HUES64 (cell line): Measurements from ENCODE around the gene TRIM71.
"Not testable (repeated sequence)": the region's sequence is repeated elsewhere in the genome, so short reads cannot be mapped to it uniquely, and the experiment has no call there.

Source experiments
- H3K27ac ChIP-seq: 2 replicates; pipeline ENCODE4 v1.7.0; 2013; ENCODE audit warnings: low read depth, low read length, inconsistent platforms
- H3K27me3 ChIP-seq: 2 replicates; pipeline ENCODE4 v1.6.1; 2013; ENCODE audit warnings: mild to moderate bottlenecking, low read length; ENCODE audit not compliant: insufficient read depth
- H3K36me3 ChIP-seq: 2 replicates; pipeline ENCODE4 v1.6.1; 2013; ENCODE audit warnings: mild to moderate bottlenecking, low read length; ENCODE audit not compliant: insufficient read depth
- H3K4me1 ChIP-seq: 2 replicates; pipeline ENCODE4 v1.6.1; 2013; ENCODE audit warnings: mild to moderate bottlenecking, low read length, moderate library complexity; ENCODE audit not compliant: insufficient read depth
- H3K4me3 ChIP-seq: 2 replicates; pipeline ENCODE4 v1.5.1; 2013; ENCODE audit warnings: mild to moderate bottlenecking, low read length, moderate library complexity
- H3K9ac ChIP-seq: 2 replicates; pipeline ENCODE4 v1.6.1; 2013; ENCODE audit warnings: mild to moderate bottlenecking, low read depth, low read length
- H3K9me3 ChIP-seq: 2 replicates; pipeline ENCODE4 v1.6.1; 2013; ENCODE audit warnings: low read depth, low read length; ENCODE audit not compliant: insufficient read depth
- WGBS: fragments of 150-250, 120-280 bp; methylation state at CpG from one replicate; pipeline ENCODE4 v1.1.7; 2013; ENCODE audit warnings: missing lambda C conversion rate; 5-methylcytosine and 5-hydroxymethylcytosine counted together

Gene TRIM71

GRCh38 chr3:32939531-32940284, 121.9 kb downstream of the TRIM71 start:
- not testable (repeated sequence) for H3K4me3 ChIP-seq, H3K36me3 ChIP-seq, H3K9me3 ChIP-seq, H3K27me3 ChIP-seq, H3K4me1 ChIP-seq, H3K27ac ChIP-seq, H3K9ac ChIP-seq
- 94% methylated on average over 40 of the region's 40 CpGs for WGBS

GRCh38 chr3:32940726-32941125, 122.9 kb downstream of the TRIM71 start:
- Histone ChIP-seq H3K4me1 (no peaks in the 10 kb centered on the region), H3K9ac (no peak overlapping the region), H3K9me3 (no peaks in the 10 kb centered on the region), H3K27ac (no peak overlapping the region), H3K36me3 (no peaks in the 10 kb centered on the region), H3K27me3 (no peaks in the 10 kb centered on the region), H3K4me3 (no peak overlapping the region)
- 94% methylated on average over 16 of the region's 16 CpGs for WGBS

- Histone ChIP-seq H3K27me3 (no peaks in the 10 kb centered on the region), H3K27ac (no peak overlapping the region), H3K9me3 (no peaks in the 10 kb centered on the region), H3K4me3 (no peak overlapping the region), H3K9ac (no peak overlapping the region), H3K36me3 (no peaks in the 10 kb centered on the region), H3K4me1 (no peaks in the 10 kb centered on the region)
- WGBS, result 94% methylated on average over 3 of the region's 3 CpGs
Measured at GRCh38 chr3:32945136-32945535, 127.3 kb downstream of the TRIM71 start.

GRCh38 chr3:32945598-32945997, 127.8 kb downstream of the TRIM71 start:
- H3K4me1 ChIP-seq, H3K9ac ChIP-seq, H3K27ac ChIP-seq, H3K27me3 ChIP-seq, H3K9me3 ChIP-seq, H3K4me3 ChIP-seq, H3K36me3 ChIP-seq: not testable (repeated sequence)
- 96% methylated on average over 12 of the region's 12 CpGs for WGBS

GRCh38 chr3:32946973-32947788, 129.4 kb downstream of the TRIM71 start:
- Histone ChIP-seq H3K36me3 (no peaks in the 10 kb centered on the region), H3K27me3 (no peaks in the 10 kb centered on the region), H3K4me3 (no peak overlapping the region), H3K9ac (no peak overlapping the region), H3K4me1 (no peaks in the 10 kb centered on the region), H3K9me3 (no peaks in the 10 kb centered on the region), H3K27ac (no peak overlapping the region)
- 82% methylated on average over 5 of the region's 5 CpGs for WGBS
